Activated CD4-positive, alpha-beta T cell treated with anti-CD3 and anti-CD28 coated beads, Interleukin-2, amount 10 ng/mL, durations not matched to agents 24 days and 14 days (primary cell): Measurements from ENCODE around the gene ATP6AP1. TPM values are rescaled to one million over a fixed set of nuclear protein-coding genes. Genes with fewer than 3 reads are reported as not detected.

ENCODE experiments used
- DNase-seq: peaks from one replicate; pipeline ENCODE4 v3.0.0; 2022
- H3K27ac Mint-ChIP-seq: one replicate; pipeline ENCODE4 v1.8.0; 2022; ENCODE audit warnings: mild to moderate bottlenecking, mixed read lengths
- H3K27me3 Mint-ChIP-seq: one replicate; pipeline ENCODE4 v1.8.0; 2022; ENCODE audit warnings: mixed read lengths
- H3K36me3 Mint-ChIP-seq: one replicate; pipeline ENCODE4 v1.8.0; 2022; ENCODE audit warnings: low read depth, mild to moderate bottlenecking, mixed read lengths
- H3K4me1 Mint-ChIP-seq: one replicate; pipeline ENCODE4 v1.8.0; 2021; ENCODE audit warnings: mixed read lengths
- H3K4me3 Mint-ChIP-seq: one replicate; pipeline ENCODE4 v1.8.0; 2022; ENCODE audit warnings: mild to moderate bottlenecking, moderate library complexity, mixed read lengths
- H3K9me3 Mint-ChIP-seq: one replicate; pipeline ENCODE4 v1.8.0; 2021; ENCODE audit warnings: mixed read lengths
- intact Hi-C: fragments of 100-400 bp; cut with micrococcal nuclease; formaldehyde crosslinking; loops from one replicate; pipeline ENCODE4 v1.15.1; 2023
- total RNA-seq: library from RNA; stranded (reverse); gene quantifications from 2 replicates; pipeline ENCODE4 v1.2.3, GENCODE V29; 2022

Gene ATP6AP1
- total RNA-seq, 1 donor from 2014 or later, result 43.5 TPM

- no peaks in the 10 kb centered on the region for H3K27me3 Mint-ChIP-seq
- intact Hi-C loops, result no loop called here
- H3K4me1 Mint-ChIP-seq, result no peaks in the 10 kb centered on the region
- no peaks in the 10 kb centered on the region for H3K9me3 Mint-ChIP-seq
- peaks cover 7% of the 10 kb centered on the region for H3K36me3 Mint-ChIP-seq
- H3K27ac Mint-ChIP-seq, result no peak overlapping the region
- no peak for DNase-seq
- H3K4me3 Mint-ChIP-seq, result no peak overlapping the region
Measured at GRCh38 chrX:154469880-154470279, 41.4 kb downstream of the ATP6AP1 start.

- Mint-ChIP-seq H3K36me3 (peaks cover 9% of the 10 kb centered on the region), H3K4me3 (no peak overlapping the region), H3K27ac (no peak overlapping the region), H3K4me1 (peaks cover 2% of the 10 kb centered on the region), H3K9me3 (no peaks in the 10 kb centered on the region), H3K27me3 (no peaks in the 10 kb centered on the region)
- intact Hi-C loops, result no loop called here
- no peak for DNase-seq
Measured at GRCh38 chrX:154470434-154470833, 42.0 kb downstream of the ATP6AP1 start.

- no peak overlapping the region for H3K4me3 Mint-ChIP-seq
- no peak overlapping the region for H3K27ac Mint-ChIP-seq
- intact Hi-C loops, result no loop called here
- no peaks in the 10 kb centered on the region for H3K9me3 Mint-ChIP-seq
- DNase-seq, result no peak
- peaks cover 5% of the 10 kb centered on the region for H3K4me1 Mint-ChIP-seq
- H3K36me3 Mint-ChIP-seq, result peaks cover 11% of the 10 kb centered on the region
- H3K27me3 Mint-ChIP-seq, result no peaks in the 10 kb centered on the region
Measured at GRCh38 chrX:154470914-154471568, 42.6 kb downstream of the ATP6AP1 start.

GRCh38 chrX:154471839-154472684, 43.6 kb downstream of the ATP6AP1 start:
- Mint-ChIP-seq H3K27me3 (no peaks in the 10 kb centered on the region), H3K4me1 (peaks cover 5% of the 10 kb centered on the region), H3K36me3 (peaks cover 11% of the 10 kb centered on the region), H3K27ac (no peak overlapping the region), H3K9me3 (no peaks in the 10 kb centered on the region), H3K4me3 (no peak overlapping the region)
- intact Hi-C loops, result no loop called here
- DNase-seq, result no peak

GRCh38 chrX:154472685-154473632, 44.5 kb downstream of the ATP6AP1 start:
- H3K4me1 Mint-ChIP-seq, result peaks cover 12% of the 10 kb centered on the region
- intact Hi-C loops, result no loop called here
- no peak overlapping the region for H3K27ac Mint-ChIP-seq
- DNase-seq, result no peak
- no peak overlapping the region for H3K4me3 Mint-ChIP-seq
- H3K9me3 Mint-ChIP-seq, result no peaks in the 10 kb centered on the region
- no peaks in the 10 kb centered on the region for H3K27me3 Mint-ChIP-seq
- peaks cover 11% of the 10 kb centered on the region for H3K36me3 Mint-ChIP-seq

GRCh38 chrX:154473683-154474082, 45.2 kb downstream of the ATP6AP1 start:
- Mint-ChIP-seq H3K27ac (no peak overlapping the region), H3K36me3 (peaks cover 11% of the 10 kb centered on the region), H3K4me3 (no peak overlapping the region), H3K9me3 (no peaks in the 10 kb centered on the region), H3K27me3 (no peaks in the 10 kb centered on the region), H3K4me1 (peaks cover 12% of the 10 kb centered on the region)
- no peak for DNase-seq
- intact Hi-C loops, result no loop called here

- Mint-ChIP-seq H3K4me1 (peaks cover 16% of the 10 kb centered on the region), H3K4me3 (peak overlapping the region; percentile 21), H3K27me3 (no peaks in the 10 kb centered on the region), H3K9me3 (no peaks in the 10 kb centered on the region), H3K36me3 (peaks cover 9% of the 10 kb centered on the region), H3K27ac (peak overlapping the region; percentile 60)
- intact Hi-C loops, result loop anchor here (5.0 kb wide), 3 partner anchors 35 to 100 kb away; partner anchors contain the start of genes EMD, FAM50A and RPL10
- DNase-seq, result no peak
Measured at GRCh38 chrX:154476821-154477220, 48.3 kb downstream of the ATP6AP1 start.

GRCh38 chrX:154477891-154478477, 49.5 kb downstream of the ATP6AP1 start:
- no peak for DNase-seq
- H3K27ac Mint-ChIP-seq, result peak overlapping the region; percentile 93
- peaks cover 16% of the 10 kb centered on the region for H3K4me1 Mint-ChIP-seq
- intact Hi-C loops, result loop anchor here (1.0 to 5.0 kb wide), 5 partner anchors 36 to 101 kb away; partner anchors contain the start of genes EMD, FAM3A, FAM50A and IKBKG
- H3K36me3 Mint-ChIP-seq, result peaks cover 7% of the 10 kb centered on the region
- no peaks in the 10 kb centered on the region for H3K9me3 Mint-ChIP-seq
- H3K27me3 Mint-ChIP-seq, result no peaks in the 10 kb centered on the region
- peak overlapping the region; percentile 96 for H3K4me3 Mint-ChIP-seq

GRCh38 chrX:154478728-154479622, 50.5 kb downstream of the ATP6AP1 start, which contains the start of gene LAGE3:
Gene LAGE3, minus strand, starts transcription at chrX:154479281. Its CDS starts 366 bp downstream, at chrX:154478915.
- H3K9me3 Mint-ChIP-seq, result no peaks in the 10 kb centered on the region
- peak within 1 kb of the TSS; percentile 93 for H3K27ac Mint-ChIP-seq
- peak within 1 kb of the TSS; percentile 96 for H3K4me3 Mint-ChIP-seq
- peaks cover 20% of the 10 kb centered on the region for H3K4me1 Mint-ChIP-seq
- intact Hi-C loops, result loop anchor here (1.0 to 5.0 kb wide), 7 partner anchors 11 to 102 kb away; partner anchors contain the start of genes EMD, FAM3A, FAM50A and IKBKG
- peak; percentile 99 for DNase-seq
- H3K36me3 Mint-ChIP-seq, result peaks cover 8% of the 10 kb centered on the region
- H3K27me3 Mint-ChIP-seq, result no peaks in the 10 kb centered on the region

- peaks cover 17% of the 10 kb centered on the region for H3K4me1 Mint-ChIP-seq
- intact Hi-C loops, result no loop called here
- H3K36me3 Mint-ChIP-seq, result peaks cover 7% of the 10 kb centered on the region
- no peaks in the 10 kb centered on the region for H3K27me3 Mint-ChIP-seq
- no peak overlapping the region for H3K4me3 Mint-ChIP-seq
- H3K27ac Mint-ChIP-seq, result no peak overlapping the region
- no peak for DNase-seq
- H3K9me3 Mint-ChIP-seq, result no peaks in the 10 kb centered on the region
Measured at GRCh38 chrX:154481195-154481594, 52.7 kb downstream of the ATP6AP1 start.

- no peaks in the 10 kb centered on the region for H3K27me3 Mint-ChIP-seq
- H3K27ac Mint-ChIP-seq, result no peak overlapping the region
- peaks cover 7% of the 10 kb centered on the region for H3K36me3 Mint-ChIP-seq
- no peak for DNase-seq
- peaks cover 19% of the 10 kb centered on the region for H3K4me1 Mint-ChIP-seq
- intact Hi-C loops, result no loop called here
- H3K9me3 Mint-ChIP-seq, result no peaks in the 10 kb centered on the region
- H3K4me3 Mint-ChIP-seq, result no peak overlapping the region
Measured at GRCh38 chrX:154481911-154482601, 53.6 kb downstream of the ATP6AP1 start.

GRCh38 chrX:154482786-154483185, 54.3 kb downstream of the ATP6AP1 start:
- H3K4me3 Mint-ChIP-seq, result no peak overlapping the region
- H3K27ac Mint-ChIP-seq, result no peak overlapping the region
- H3K4me1 Mint-ChIP-seq, result peaks cover 12% of the 10 kb centered on the region
- intact Hi-C loops, result no loop called here
- no peaks in the 10 kb centered on the region for H3K9me3 Mint-ChIP-seq
- no peaks in the 10 kb centered on the region for H3K27me3 Mint-ChIP-seq
- H3K36me3 Mint-ChIP-seq, result peaks cover 7% of the 10 kb centered on the region
- DNase-seq, result no peak
